Neural progenitor cell (in vitro differentiated cells): ENCODE results near the gene SDC1.

Experiments
- CTCF ChIP-seq: fragments of 200-600 bp; sonication (generic); IDR thresholded peaks from 2 replicates; pipeline ENCODE4 v1.5.1; 2017; ENCODE audit warnings: antibody characterized with exemption, mild to moderate bottlenecking
- EZH2 ChIP-seq: fragments of 200-600 bp; sonication (generic); IDR thresholded peaks from 2 replicates; pipeline ENCODE4 v1.6.1; 2017; ENCODE audit warnings: antibody characterized with exemption, mild to moderate bottlenecking, moderate library complexity
- EZH2phosphoT487 ChIP-seq: fragments of 200-600 bp; sonication (generic); IDR thresholded peaks from 2 replicates; pipeline ENCODE4 v1.6.1; 2017; ENCODE audit warnings: antibody characterized with exemption

GRCh38 chr2:20188851-20189250 is 36.1 kb downstream of the SDC1 start:
- TF ChIP-seq EZH2phosphoT487 = no peak
- no peak for TF ChIP-seq CTCF
- TF ChIP-seq EZH2 = no peak
